Suppressor macrophage (primary cell): Measurements from ENCODE around the gene PAIP2B.

ENCODE experiments used
- DNase-seq, 4 experiments: peaks; one replicate each; pipeline ENCODE4 v3.0.0-alpha.2; 2020 to 2022

PAIP2B gene

GRCh38 chr2:71151620-71152019 is 75.3 kb downstream of the PAIP2B start:
- DNase-seq: no peak

- DNase-seq: no peak
These were observed 76.7 kb downstream of the PAIP2B start for GRCh38 chr2:71150082-71150816.

GRCh38 chr2:71148506-71149063 is 78.3 kb downstream of the PAIP2B start:
- no peak for DNase-seq

- no peak for DNase-seq
These were observed 83.1 kb downstream of the PAIP2B start for GRCh38 chr2:71143782-71144181.

- DNase-seq: no peak
These were observed 90.7 kb downstream of the PAIP2B start for GRCh38 chr2:71136174-71136573.

- DNase-seq: no peak
These were observed 93.3 kb downstream of the PAIP2B start for GRCh38 chr2:71133603-71134002.
